HAP-1 (cell line): ENCODE measurements around the gene MED16.
A peak's percentile ranks its signal among the peaks of the same experiment; 100 is the strongest.
"Not testable (repeated sequence)": the region's sequence is repeated elsewhere in the genome, so short reads cannot be mapped to it uniquely, and the experiment has no call there.

Experiments
- DNase-seq, 2 experiments: peaks; one replicate each; pipeline ENCODE4 v3.0.0-alpha.2; 2016 to 2020; ENCODE audit warnings: low spot score in 2 of 2
- H3K27me3 ChIP-seq: fragments of 250-450 bp; sonication (Bioruptor Pico); 2 replicates; pipeline ENCODE4 v1.5.1; 2020; ENCODE audit warnings: low read depth, mild to moderate bottlenecking, moderate library complexity
- H3K36me3 ChIP-seq: fragments of 250-450 bp; sonication (Bioruptor Pico); replicated peaks from 2 replicates; pipeline ENCODE4 v1.5.1; 2020; ENCODE audit warnings: mild to moderate bottlenecking
- H3K4me1 ChIP-seq: fragments of 250-450 bp; sonication (Bioruptor Pico); 2 replicates; pipeline ENCODE4 v1.5.1; 2020; ENCODE audit warnings: mild to moderate bottlenecking
- H3K4me3 ChIP-seq: fragments of 250-450 bp; sonication (Bioruptor Pico); 2 replicates; pipeline ENCODE4 v1.5.1; 2020; ENCODE audit warnings: mild to moderate bottlenecking, moderate library complexity
- H3K9me3 ChIP-seq: fragments of 250-450 bp; sonication (Bioruptor Pico); 2 replicates; pipeline ENCODE4 v1.5.1; 2020; ENCODE audit warnings: mild to moderate bottlenecking, moderate library complexity
- in situ Hi-C: fragments of 300-500 bp; cut with MboI; formaldehyde crosslinking; loops from 3 replicates; pipeline ENCODE4 v1.14.3; 2020; ENCODE audit warnings: low sequenced_read_pairs, inconsistent platforms, mixed read lengths

The MED16 gene

DNA sequence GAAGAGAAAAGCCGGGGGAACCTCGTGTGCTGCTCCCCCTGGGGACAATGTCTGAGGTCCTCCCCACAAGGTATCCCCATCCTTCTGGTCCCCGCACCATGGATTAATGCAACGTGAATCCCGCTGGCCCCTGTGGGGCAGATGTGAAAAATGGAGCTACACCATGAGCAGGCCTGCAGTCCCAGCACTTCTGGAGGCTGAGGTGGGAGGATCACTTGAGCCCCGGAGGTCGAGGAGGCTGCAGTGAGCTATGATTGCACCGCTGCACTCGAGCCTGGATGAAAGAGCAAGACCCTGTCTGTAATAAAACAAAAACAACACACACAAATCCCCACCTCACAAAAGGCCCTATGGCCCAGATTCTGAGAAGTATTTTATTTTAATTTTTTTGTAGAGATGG is 34.7 kb downstream of the MED16 start:
- Histone ChIP-seq H3K27me3 (no peaks in the 10 kb centered on the region), H3K4me1 (peaks cover 12% of the 10 kb centered on the region), H3K9me3 (no peaks in the 10 kb centered on the region), H3K36me3 (peaks cover 4% of the 10 kb centered on the region; the same call in 1 of the 2 replicates), H3K4me3 (no peak overlapping the region)
- no peak for DNase-seq
- in situ Hi-C loops, result no loop called here

DNA sequence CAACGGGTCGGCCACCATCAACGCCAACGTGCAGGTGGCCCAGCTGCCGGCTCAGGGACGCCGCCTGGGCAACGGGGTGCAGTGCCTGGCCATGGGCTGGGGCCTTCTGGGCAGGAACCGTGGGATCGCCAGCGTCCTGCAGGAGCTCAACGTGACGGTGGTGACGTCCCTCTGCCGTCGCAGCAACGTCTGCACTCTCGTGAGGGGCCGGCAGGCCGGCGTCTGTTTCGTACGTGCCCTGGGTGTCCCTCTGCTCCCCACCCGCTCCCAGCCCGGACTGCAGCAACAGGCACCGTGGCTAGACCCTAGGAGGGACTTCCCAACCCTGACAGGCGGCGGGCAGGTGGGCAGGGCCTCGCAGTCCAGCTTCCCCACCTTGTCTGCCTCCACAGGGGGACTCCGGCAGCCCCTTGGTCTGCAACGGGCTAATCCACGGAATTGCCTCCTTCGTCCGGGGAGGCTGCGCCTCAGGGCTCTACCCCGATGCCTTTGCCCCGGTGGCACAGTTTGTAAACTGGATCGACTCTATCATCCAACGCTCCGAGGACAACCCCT is 37.3 kb downstream of the MED16 start:
- Histone ChIP-seq H3K27me3 (no peaks in the 10 kb centered on the region), H3K9me3 (no peaks in the 10 kb centered on the region), H3K4me3 (no peak overlapping the region), H3K4me1 (peaks cover 10% of the 10 kb centered on the region), H3K36me3 (no peaks in the 10 kb centered on the region)
- in situ Hi-C loops, result no loop called here
- no peak for DNase-seq

DNA sequence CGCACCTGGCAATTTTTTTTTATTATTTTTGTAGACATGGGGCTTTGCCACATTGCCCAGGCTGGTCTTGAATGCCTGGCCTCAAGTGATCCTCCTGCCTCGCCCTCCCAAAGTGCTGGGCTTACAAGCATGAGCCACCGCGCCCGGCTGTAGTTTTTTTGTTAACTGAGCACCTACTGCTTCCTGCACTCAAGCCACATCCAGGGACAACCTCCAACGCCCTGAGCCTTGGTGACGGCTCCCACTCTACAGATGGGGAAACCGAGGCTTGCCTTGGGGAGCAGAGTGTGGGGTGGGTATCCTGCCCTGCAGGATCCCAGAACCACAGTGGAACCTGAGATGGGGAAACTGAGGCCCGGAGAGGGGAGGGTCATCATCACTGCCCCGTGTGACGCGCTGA is 37.8 kb downstream of the MED16 start:
- in situ Hi-C loops, result no loop called here
- H3K27me3 ChIP-seq, result no peaks in the 10 kb centered on the region
- no peaks in the 10 kb centered on the region for H3K36me3 ChIP-seq
- peaks cover 13% of the 10 kb centered on the region for H3K4me1 ChIP-seq
- H3K9me3 ChIP-seq, result no peaks in the 10 kb centered on the region
- H3K4me3 ChIP-seq, result no peak overlapping the region
- no peak for DNase-seq

DNA sequence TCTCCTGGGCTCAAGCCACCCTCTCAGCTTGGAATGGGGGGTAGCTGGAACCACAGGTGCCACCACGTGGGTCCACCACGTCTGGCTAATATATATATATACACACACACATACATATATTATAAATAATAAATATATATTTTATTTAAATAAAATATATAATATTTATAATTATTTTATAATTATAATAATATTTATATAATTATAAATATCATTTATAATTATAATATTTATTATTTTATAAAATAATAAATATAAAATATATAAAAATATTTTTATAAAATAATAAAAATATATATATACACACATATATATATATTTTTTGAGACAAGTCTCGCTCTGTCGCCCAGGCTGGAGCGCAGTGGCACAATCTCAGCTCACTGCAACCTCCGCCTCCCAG is 38.4 kb downstream of the MED16 start:
- H3K4me1 ChIP-seq, result peaks cover 8% of the 10 kb centered on the region
- no peak overlapping the region for H3K4me3 ChIP-seq
- DNase-seq, result no peak
- H3K9me3 ChIP-seq, result no peaks in the 10 kb centered on the region
- in situ Hi-C loops, result no loop called here
- no peaks in the 10 kb centered on the region for H3K36me3 ChIP-seq
- H3K27me3 ChIP-seq, result no peaks in the 10 kb centered on the region

DNA sequence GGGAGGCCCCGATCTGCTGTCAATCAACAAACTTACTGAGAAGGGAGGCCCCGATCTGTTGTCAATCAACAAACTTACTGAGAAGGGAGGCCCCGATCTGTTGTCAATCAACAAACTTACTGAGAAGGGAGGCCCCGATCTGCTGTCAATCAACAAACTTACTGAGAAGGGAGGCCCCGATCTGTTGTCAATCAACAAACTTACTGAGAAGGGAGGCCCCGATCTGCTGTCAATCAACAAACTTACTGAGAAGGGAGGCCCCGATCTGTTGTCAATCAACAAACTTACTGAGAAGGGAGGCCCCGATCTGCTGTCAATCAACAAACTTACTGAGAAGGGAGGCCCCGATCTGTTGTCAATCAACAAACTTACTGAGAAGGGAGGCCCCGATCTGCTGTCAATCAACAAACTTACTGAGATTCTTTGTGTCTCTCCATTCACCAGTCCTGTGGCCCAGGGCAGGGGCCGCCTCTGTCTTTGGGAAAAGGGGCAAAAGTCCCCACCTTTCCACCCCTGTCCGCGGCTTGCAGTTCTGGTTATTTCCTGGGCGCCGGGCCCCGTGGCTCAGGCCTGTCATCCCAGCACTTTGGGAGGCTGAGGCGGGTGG is 39.3 kb downstream of the MED16 start:
- H3K4me3 ChIP-seq, H3K27me3 ChIP-seq, H3K4me1 ChIP-seq, H3K9me3 ChIP-seq, in situ Hi-C loops, H3K36me3 ChIP-seq, DNase-seq: not testable (repeated sequence)

DNA sequence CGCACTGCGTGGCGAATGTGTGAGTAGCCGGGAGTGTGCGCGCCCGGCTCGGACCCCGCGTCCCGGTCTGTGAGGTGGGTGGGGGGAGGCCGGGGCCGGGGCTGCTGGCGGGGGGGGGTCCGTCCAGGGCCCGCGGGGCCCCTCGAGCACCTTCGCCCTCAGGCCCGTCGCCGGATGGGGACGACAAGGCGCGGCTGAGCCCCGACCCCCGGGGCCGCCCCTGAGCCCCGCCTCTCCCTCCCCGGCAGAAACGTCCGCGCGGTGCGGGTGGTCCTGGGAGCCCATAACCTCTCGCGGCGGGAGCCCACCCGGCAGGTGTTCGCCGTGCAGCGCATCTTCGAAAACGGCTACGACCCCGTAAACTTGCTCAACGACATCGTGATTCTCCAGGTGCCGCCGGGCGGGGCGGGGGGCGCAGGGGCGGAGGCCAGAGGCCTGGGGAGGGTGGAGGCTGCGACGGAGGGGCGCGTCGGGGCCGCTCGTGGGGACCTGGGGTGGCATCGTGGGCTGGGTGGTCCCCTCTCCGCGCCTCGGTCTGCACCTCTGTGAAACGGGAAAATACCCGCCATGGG is 39.9 kb downstream of the MED16 start:
- H3K4me3 ChIP-seq, result no peak overlapping the region
- no peak for DNase-seq
- H3K27me3 ChIP-seq, result no peaks in the 10 kb centered on the region
- no peaks in the 10 kb centered on the region for H3K36me3 ChIP-seq
- H3K4me1 ChIP-seq, result peaks cover 4% of the 10 kb centered on the region; the same call in 1 of the 2 replicates
- H3K9me3 ChIP-seq, result no peaks in the 10 kb centered on the region
- in situ Hi-C loops, result no loop called here

DNA sequence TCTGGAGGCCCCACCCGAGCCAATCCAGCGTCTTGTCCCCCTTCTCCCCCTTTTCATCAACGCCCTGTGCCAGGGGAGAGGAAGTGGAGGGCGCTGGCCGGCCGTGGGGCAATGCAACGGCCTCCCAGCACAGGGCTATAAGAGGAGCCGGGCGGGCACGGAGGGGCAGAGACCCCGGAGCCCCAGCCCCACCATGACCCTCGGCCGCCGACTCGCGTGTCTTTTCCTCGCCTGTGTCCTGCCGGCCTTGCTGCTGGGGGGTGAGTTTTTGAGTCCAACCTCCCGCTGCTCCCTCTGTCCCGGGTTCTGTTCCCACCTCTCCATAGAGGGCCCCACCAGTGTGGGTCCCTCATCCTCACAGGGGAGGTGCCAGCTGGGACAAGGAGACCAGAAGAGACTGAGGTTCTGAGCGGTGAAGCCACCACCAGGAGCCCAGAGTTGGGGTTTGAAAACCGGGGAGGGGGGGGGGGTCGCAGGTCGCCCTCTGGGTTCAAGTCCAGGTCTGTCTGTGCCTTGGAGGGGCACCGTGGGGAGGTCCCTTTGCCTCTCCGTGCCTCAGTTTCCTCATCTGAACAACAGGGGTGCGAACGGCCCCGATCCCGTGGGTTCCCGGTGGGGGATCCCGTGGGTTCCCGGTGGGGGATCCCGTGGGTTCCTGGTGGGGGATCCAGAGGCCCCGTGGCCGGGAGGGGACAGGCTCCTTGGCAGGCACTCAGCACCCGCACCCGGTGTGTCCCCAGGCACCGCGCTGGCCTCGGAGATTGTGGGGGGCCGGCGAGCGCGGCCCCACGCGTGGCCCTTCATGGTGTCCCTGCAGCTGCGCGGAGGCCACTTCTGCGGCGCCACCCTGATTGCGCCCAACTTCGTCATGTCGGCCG is 40.6 kb downstream of the MED16 start, which contains the start of gene ELANE:
ELANE (plus strand) TSS at position 168 of the 878 bp plus-strand sequence; CDS start at position 194, 26 bp downstream.
- Histone ChIP-seq H3K9me3 (no peaks in the 10 kb centered on the region), H3K4me3 (no peak within 1 kb of the TSS), H3K27me3 (no peaks in the 10 kb centered on the region), H3K36me3 (no peaks in the 10 kb centered on the region), H3K4me1 (peaks cover 4% of the 10 kb centered on the region; the same call in 1 of the 2 replicates)
- no peak for DNase-seq
- in situ Hi-C loops, result no loop called here

DNA sequence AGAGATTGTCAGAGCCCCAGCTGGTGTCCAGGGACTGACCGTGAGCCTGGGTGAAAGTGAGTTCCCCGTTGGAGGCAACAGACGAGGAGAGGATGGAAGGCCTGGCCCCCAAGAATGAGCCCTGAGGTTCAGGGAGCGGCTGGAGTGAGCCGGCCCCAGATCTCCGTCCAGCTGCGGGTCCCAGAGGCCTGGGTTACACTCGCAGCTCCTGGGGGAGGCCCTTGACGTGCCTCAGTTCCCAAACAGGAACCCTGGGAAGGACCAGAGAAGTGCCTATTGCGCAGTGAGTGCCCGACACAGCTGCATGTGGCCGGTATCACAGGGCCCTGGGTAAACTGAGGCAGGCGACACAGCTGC is 42.0 kb downstream of the MED16 start:
- H3K36me3 ChIP-seq, result no peaks in the 10 kb centered on the region
- in situ Hi-C loops, result no loop called here
- peaks cover 4% of the 10 kb centered on the region; the same call in 1 of the 2 replicates for H3K4me1 ChIP-seq
- no peak overlapping the region for H3K4me3 ChIP-seq
- H3K27me3 ChIP-seq, result no peaks in the 10 kb centered on the region
- H3K9me3 ChIP-seq, result no peaks in the 10 kb centered on the region
- DNase-seq, result no peak

DNA sequence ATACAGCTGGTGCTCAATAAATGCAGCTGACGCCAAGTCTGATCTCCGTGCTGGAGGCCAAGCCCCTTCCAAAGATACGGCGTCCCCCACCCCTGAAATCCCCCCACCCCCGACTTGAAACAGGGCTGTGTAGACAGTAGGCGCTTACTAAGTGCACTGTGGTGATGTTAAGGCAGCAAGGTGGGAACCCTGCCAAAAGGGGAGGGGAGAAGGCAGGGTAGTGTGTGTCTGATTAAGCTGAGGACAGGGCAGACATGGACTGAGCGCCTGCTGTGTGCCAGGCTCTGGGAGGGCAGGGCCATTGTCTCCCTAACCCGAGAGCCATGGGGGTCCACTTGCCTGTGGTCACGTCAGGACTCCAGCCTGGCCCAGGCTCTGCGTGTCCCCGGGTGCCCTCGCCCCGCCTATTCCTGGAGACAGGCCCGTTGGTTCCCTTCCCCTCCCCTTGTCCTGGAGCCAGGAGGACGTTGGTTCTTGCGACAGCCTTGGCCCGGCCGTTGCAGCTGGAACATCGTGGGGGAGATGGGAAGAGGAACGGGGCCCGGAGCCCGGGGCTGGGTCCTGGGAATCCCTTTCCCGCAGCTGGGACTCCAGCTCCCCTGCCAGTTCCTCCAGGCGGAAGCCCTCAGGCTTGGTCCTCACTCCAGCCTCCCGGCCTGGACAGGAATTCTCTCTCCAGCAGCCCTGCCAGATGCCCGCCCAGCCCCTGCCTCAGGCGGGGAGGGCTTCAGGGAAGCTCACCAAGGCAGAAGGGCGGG is 42.6 kb downstream of the MED16 start:
- Histone ChIP-seq H3K4me3 (no peak overlapping the region), H3K27me3 (no peaks in the 10 kb centered on the region), H3K4me1 (peaks cover 4% of the 10 kb centered on the region; the same call in 1 of the 2 replicates), H3K36me3 (no peaks in the 10 kb centered on the region), H3K9me3 (no peaks in the 10 kb centered on the region)
- in situ Hi-C loops, result no loop called here
- DNase-seq, result peak in 1 of 2 experiments; percentile 59

DNA sequence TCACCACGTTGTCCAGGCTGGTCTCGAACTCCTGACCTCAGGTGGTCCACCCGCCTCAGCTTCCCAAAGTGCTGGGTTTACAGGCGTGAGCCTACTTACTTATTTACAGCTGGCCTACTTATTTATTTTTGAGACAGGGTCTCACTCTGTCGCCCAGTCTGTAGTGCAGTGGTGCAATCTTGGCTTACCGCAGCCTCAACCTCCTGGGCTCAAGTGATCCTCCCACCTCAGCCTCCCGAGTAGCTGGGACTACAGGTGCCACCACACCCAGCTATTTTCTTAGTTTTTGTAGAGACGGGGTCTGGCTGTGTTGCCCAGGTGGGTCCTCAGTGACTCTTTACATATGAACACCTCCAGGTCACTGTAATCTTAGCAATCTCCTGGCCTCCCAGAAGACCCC is 43.8 kb downstream of the MED16 start:
- H3K4me1 ChIP-seq, H3K27me3 ChIP-seq, H3K9me3 ChIP-seq, in situ Hi-C loops, H3K4me3 ChIP-seq, DNase-seq, H3K36me3 ChIP-seq: not testable (repeated sequence)

DNA sequence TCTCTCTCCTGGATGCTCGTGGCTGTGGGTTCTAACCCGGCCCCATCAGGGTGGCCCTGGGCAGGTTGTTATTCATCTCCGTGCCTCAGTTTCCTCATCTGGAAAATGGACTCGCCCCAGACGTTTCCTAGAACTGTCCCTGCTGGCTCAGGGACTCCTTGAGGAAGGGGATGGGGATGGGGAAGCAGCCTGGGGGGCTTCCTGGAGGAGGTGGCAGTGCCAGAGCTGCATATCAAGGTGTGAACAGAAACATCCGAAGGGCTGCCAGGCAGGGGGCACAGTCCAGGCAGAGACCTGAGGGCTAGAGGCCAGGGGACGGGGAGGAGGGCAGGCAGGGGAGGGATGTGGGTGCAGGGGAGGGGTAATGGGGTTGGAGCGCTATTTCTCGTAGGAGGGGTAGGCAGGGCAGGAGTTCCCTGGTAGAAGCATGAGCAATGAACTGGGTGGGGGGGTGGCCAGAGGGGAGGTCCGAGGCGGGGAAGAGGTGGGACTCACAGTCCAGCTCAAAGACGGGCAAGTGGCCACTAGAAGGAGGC is 44.5 kb downstream of the MED16 start:
- in situ Hi-C loops, result no loop called here
- DNase-seq, result no peak
- Histone ChIP-seq H3K9me3 (no peaks in the 10 kb centered on the region), H3K27me3 (peaks cover 5% of the 10 kb centered on the region), H3K4me1 (peaks cover 11% of the 10 kb centered on the region), H3K36me3 (no peaks in the 10 kb centered on the region), H3K4me3 (no peak overlapping the region)

DNA sequence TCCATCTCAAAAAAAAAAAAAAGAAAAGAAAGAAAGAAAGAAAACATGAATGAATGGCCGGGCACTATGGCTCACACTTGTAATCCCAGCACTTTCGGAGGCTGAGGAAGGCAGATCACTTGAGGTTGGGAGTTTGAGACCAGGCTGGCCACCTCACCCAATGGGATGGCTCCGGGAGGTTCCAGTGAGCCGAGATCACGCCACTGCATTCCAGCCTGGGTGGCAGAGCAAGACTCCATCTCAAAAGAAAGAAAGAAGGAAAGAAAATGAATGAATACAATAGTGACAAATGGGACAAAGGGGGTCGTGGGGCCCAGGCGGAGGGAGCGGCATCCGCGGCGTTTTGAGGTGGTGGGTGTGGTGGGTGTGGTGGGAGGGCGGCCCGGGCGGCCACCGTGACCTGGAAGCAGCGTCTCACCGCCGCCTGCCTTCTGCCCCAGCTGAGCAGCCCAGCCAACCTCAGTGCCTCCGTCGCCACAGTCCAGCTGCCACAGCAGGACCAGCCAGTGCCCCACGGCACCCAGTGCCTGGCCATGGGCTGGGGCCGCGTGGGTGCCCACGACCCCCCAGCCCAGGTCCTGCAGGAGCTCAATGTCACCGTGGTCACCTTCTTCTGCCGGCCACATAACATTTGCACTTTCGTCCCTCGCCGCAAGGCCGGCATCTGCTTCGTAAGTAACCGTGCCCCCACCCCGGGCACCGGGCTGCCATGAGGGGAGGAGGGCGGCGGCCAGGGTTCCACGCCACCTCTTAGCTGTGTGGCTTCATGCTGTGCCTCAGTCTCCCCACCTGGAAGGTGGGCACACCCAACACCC is 47.1 kb downstream of the MED16 start:
- Histone ChIP-seq H3K4me1 (peaks cover 16% of the 10 kb centered on the region), H3K9me3 (no peaks in the 10 kb centered on the region), H3K4me3 (no peak overlapping the region), H3K36me3 (no peaks in the 10 kb centered on the region), H3K27me3 (peaks cover 12% of the 10 kb centered on the region)
- in situ Hi-C loops, result no loop called here
- DNase-seq, result no peak
